ENCODE measurements around the gene TECPR1.
A peak's percentile ranks its signal among the peaks of the same experiment; 100 is the strongest.

The TECPR1 gene

DNA sequence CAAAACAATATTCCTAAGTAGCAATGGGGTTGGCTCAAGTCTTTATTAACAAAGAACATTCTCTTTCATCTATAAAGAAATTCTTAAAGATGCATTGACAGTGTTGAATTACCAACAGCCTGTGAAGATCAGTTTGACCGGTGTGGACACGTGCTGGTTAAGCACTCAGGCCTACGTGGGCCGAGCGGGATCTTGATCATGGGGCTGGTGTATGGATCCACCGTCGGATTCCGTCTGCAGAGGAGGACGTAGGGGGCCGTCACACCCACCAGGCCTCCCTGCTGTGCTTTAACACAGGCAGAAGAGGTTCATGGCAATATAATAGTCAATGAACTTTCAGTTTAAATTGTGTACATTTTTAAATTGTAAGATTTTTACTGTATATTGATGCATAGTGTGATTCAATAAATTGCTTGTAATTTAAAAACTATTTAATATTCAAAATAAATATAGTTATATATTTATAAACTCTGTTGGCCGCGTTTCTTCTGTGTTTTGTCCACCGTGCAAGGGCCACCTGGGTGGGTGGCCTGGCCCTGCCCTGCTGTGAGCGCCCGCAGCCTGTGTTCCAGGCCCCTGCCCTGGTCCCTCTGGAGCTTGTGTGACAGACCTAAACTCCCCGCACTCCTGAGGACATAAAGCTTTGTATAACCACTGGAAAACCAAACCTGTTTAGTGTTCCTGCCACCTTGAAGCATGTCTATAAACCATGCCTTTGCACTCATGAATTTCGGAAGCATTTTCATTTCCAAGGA, 42.7 kb downstream of the TECPR1 start:
- DNase-seq = no peak

DNA sequence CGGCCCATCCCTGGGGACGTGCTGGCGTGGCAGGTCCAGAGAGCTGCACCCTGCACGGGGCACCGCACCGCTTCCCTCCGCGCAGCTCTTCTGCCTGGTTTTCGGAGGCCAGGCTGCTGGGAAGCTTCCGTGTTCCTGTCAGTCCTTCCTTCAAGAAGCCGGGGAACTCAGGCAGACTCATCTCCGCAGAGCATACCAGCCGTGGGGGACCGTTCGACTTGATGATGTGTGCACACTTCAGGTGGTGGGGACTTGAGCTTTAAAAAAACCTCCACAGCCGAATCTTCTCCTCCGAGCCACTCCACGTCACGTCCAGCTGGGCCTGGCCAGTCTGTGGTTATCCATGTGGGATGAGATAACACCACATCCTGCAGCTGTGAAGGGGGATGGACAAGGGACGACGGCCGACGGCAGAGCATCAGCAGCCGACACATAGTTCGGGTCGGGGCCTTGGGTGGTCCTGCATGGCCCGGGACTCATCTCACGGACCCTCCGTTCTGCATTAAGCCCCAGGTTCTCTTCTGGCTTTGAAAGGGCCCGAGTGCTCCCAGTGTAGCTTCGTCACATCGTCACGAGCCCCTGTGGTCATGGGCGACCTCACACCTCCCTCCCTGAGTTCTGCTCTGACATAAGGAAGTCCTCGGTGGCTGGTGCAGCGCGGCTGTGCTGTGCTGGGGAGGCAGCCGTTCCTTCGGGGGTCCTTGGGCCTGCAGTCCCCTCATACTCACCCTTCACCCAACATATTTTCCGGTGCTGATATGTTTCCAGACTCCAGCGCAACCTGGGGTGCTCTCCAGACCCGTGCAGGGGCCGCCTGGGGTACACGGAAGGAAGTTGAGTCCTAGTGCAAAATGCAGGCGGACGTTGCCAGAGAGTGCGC, 45.3 kb downstream of the TECPR1 start:
- DNase-seq = no peak

DNA sequence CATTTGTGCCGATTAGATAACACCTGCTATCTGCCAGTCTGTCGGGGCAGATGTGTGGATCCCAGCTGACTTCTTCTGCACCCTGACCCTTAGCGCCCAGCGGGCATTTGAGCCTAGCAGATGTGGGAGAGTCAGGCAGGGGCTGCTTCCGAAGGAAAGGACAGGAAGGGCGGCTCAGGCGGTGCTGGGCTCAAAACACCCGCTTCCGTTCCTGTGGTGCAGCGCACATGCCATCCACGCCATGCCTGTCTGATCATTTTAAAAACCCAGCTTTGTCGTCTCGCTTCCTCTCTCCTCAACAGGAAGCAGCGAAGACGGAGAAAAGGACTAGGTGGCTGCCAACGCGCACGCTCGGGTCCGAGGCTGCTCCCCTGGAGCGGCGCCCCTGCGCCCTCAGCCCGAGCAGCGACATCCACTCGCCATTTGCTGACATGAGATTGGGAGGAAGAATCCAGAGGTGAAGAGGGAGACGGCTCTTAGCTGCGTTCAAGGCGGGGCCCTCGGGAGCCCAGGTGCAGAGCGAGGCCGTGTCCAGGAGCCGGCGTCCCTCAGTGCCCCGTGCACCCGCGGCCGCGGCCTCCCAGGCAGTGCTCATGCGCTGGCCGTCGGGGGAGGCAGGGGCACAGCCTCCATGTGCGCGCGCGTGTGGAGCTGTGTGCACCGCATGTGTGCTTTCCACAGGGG, 46.7 kb downstream of the TECPR1 start:
- no peak for DNase-seq

DNA sequence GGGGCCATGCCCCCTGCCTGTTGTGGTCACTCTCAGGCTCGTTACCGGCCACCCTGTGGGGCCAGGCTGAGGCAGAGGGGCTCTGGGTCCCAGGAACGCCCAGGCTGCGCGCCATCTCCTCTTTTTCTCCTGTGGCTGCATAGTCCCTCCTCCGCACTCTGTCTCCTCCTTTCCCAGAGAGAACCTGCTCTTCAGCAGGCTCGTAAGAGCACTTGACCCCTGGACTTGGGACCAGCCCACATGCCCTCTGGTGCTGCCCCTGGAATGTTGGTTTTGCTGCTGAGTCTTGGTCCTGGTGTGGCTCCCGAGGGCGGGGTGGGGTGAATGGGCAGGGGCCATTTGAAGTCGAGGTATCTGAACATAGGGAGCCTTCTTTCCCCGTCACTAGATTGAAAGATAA, 47.4 kb downstream of the TECPR1 start:
- no peak for DNase-seq

DNA sequence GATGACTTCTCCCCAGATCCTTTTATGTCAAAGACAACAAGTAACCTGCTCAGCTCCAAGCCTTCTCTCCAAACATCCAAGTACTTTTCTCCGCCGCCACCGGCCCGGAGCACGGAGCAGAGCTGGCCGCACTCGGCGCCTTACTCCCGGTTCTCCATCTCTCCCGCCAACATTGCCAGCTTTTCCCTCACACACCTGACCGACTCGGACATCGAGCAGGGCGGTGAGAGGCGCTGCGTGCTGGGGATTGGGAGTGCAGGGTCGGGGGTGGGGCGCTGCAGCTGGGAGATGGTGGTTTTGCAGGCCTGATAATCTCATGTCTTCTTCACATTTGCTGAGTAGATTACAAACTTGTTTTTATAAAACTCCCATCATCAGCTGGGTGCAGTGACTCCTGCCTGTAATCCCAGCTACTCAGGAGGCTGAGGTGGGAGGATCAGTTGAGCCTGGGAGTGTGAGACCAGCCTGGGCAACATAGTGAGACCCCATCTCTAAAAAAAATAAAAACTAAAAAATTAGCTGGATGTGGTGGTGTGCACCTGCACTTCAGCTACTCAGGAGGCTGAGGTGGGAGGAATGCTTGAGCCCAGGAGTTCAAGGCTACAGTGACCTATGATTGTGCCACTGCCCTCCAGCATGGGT, 47.9 kb downstream of the TECPR1 start:
- DNase-seq = no peak

DNA sequence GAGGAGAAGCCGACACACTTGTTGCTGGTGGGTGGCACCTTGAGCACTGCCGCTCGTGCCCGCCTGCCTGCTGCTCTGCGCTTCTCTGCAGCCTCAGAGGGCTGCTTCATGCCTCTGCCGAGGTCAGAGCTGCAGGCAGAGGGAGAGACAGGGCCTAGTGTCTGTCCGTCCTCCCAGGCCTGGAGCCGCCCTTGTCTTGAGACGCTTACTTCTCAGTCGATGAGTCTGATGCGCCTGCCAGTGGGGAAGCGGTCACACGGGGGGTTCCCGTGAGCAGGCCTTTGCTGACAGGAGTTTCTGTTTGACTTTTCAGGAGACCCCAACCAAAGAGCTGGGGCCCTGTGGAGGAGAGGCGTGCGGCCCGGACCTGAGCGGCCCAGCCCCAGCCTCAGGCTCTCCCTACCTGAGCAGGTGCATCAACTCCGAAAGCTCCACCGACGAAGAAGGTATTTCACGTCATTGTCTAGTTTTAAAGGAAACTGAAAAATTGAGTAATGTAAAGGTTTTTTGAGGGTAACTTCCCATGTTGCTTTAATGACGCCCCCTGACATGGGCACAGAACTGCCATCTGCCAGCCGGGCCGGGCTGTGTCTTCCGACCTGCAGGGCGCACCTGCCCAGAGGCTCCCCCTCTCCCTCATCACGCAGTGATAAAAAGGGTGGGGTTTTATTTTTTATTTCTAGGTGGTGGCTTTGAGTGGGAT, 48.6 kb downstream of the TECPR1 start:
- DNase-seq = no peak

DNA sequence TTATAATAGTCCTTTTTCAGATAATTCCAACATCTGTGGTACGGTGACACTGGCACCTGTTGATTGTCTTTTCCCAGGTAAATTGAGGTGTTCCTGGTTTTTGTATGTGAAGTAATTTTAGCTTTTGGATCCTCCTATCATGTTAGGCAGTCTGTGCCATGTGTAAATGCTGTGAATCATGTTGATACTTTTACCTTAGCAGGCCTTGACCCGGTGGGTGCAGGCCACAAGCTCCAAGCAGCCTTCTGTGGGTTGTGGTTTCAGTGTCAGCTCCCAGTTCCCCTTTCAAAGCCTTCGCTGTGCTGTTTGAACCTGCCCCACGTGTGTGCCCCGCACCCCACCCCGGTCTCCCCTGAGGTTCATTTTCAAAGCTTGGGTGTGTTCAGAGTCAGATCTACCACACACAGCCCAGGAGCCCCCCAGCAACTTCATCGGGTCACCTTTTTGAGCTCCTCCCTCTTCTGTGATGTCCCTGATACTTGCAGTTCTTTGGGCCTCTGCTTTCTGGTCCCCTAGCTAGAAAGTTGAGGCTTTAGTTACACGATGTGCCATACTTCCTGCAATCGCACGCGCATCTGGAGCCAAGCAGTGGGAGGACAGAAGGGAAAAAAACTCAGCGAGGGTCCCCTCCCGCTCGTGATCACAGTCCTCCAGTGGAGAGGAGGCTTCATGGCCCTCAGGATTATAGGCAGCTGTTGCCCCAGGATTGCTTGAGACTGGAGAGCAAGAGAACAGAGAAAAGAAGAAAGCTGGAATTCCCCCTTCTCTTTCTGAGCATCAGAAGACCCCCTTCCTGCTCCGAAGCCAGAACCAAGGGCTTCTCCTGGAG, 49.5 kb downstream of the TECPR1 start:
- peak; percentile 54 for DNase-seq

DNA sequence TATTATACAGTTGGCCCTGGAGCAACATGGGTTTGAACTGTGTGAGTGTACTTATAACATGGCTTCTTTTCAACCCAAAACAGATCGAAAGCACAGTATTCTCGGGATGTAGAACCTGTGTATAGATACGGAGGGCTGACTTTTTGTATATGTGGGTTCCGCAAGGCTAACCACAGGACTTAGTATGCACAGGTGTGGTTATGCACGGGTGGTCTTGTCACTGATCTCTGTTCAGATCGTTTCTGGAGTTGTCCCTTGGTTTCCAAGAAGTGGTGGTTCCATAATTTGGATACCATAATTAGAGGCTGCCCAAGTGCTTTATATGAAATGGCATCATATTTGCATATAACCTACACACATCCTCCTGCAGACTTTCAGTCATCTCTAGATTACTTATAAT, 51.7 kb downstream of the TECPR1 start:
- no peak for DNase-seq

DNA sequence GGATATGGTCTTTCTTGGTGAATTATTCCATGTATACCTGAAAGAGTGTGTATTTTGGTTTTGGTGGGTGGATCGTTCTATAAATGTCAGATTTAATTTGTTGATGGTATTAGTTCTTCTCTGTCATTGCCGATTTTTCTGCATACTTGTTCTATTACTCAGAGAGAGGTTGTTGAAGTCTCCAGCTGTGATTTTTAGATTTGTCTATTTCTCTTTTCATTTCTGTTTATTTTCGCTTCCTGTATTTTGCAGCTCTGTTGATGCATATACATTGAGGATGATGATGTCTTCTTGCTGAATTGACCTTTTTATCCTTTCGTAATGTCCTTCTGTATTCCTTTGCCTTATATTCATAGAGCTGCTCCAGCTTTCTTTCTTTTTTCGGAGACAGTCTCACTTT, 52.9 kb downstream of the TECPR1 start:
- DNase-seq = no peak

DNA sequence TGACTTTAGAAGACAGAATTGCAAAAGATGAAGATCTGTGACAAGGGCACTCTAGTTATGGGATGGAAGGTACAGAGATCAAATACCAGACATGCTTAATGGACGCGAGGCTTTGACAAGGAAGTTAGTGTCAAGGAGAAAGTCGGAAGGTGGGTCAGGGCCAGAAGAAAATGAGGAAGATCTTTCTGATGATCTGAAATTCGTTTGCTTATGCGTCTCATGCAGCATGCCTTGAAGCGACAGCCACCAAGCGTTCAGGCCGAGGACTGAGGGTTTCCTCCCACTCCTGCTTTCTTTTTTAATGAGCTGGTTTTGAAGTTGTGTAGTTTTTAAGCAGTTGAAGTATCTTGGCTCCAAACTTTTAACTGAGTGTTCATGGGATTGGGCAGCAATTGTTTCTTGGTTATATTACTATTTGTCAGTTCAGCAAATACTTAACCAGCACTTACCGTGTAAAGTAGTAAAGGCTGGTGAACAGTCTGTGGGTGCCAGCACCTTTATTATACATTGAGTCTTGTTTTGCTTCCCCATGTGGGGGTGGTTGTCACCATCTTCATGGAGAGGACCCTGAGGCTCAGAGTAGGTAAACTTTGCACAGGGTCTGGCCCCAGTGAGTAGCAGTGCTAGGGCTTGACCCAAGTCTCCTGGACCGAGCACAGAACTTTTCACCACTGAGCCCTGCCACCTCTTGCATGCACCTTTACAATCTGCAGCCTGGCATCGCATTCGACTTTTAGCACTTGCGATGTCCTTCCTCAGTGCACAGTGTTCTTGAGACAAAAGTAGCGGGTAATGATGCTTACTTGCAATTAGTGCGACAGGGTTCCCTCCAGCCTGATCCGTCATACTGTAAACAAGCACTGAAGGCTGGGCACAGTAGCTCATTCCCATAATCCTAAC, 55.1 kb downstream of the TECPR1 start:
- DNase-seq = no peak

DNA sequence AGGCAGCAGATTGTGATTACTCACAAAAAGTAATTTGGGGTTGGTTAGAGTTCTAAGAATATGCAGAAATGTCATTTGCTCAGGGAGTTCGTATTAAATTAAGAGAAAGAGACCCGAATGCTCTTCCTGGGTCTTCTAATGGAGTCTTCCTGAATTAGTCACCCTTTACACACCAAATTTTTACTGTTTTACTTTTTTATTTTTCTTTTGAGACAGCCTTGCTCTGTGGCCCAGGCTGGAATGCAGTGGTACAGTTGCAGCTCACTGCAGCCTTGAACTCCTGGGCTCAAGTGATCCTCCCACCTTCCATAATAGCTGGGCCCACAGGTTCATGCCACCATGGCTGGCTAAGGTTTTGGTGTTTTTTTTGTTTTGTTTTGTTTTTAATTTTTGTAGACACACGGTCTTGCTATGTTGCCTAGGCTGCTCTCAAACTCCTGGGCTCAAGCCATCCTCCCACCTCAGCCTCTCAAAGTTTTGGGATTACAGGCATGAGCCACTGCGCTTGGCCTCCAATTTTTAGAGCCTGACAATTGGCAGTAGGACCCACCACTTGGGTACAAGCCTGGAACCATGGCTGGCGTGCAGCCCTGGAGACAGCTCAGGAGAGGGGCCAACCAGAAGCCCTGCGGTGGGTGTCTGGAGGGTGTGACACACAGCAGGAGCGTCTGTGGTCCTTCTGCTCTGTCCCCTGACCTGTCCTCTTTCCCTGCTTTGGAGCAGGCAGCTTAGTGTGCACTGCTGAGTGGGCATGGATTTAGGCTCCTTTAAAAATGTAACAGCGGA, 57.2 kb downstream of the TECPR1 start:
- no peak for DNase-seq

DNA sequence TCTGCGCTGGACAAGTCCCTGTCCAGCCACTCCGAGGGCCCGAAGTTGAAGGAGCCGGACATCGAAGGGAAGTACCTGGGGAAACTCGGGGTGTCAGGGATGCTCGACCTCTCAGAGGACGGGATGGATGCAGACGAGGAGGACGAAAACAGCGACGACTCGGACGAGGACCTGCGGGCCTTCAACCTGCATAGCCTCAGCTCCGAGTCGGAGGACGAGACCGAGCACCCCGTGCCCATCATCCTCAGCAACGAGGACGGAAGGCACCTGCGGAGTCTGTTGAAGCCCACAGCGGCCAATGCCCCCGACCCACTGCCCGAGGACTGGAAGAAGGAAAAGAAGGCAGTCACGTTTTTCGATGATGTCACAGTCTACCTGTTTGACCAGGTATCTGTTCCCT, 57.8 kb downstream of the TECPR1 start:
- no peak for DNase-seq

DNA sequence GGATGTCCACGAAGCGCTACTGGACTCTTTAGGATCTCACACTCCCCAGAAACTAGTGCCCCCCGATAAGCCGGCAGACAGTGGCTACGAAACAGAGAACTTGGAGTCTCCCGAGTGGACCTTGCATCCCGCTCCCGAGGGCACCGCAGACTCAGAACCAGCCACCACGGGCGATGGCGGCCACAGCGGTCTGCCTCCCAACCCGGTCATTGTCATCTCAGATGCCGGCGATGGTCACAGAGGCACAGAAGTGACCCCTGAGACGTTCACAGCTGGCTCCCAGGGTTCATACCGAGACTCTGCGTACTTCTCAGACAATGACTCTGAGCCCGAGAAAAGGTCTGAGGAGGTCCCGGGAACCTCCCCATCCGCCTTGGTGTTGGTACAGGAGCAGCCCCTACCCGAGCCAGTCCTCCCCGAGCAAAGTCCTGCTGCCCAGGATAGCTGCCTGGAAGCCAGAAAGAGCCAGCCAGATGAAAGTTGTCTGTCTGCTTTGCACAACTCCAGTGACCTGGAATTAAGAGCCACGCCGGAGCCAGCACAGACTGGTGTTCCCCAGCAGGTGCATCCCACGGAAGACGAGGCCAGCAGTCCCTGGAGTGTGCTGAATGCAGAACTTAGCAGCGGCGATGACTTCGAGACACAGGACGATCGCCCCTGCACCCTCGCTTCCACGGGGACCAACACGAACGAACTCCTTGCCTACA, 58.4 kb downstream of the TECPR1 start:
- no peak for DNase-seq

DNA sequence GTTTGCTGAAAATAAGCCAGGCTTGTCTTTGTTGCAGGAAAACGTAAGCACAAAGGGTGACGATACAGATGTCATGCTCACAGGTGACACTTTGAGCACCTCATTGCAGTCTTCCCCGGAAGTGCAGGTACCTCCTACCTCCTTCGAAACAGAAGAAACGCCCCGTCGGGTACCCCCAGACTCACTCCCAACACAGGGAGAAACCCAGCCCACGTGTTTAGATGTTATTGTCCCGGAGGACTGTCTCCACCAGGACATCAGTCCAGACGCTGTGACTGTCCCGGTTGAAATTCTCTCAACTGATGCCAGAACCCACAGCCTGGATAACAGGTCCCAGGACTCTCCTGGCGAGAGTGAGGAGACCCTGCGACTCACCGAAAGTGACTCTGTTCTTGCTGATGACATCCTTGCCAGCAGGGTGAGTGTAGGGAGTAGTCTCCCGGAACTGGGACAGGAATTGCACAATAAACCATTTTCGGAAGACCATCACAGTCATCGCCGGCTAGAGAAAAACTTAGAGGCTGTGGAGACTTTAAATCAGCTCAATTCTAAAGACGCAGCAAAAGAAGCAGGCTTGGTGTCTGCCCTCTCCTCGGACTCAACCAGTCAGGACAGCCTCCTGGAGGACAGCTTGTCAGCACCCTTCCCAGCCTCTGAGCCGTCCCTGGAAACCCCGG, 59.1 kb downstream of the TECPR1 start:
- DNase-seq = no peak

DNA sequence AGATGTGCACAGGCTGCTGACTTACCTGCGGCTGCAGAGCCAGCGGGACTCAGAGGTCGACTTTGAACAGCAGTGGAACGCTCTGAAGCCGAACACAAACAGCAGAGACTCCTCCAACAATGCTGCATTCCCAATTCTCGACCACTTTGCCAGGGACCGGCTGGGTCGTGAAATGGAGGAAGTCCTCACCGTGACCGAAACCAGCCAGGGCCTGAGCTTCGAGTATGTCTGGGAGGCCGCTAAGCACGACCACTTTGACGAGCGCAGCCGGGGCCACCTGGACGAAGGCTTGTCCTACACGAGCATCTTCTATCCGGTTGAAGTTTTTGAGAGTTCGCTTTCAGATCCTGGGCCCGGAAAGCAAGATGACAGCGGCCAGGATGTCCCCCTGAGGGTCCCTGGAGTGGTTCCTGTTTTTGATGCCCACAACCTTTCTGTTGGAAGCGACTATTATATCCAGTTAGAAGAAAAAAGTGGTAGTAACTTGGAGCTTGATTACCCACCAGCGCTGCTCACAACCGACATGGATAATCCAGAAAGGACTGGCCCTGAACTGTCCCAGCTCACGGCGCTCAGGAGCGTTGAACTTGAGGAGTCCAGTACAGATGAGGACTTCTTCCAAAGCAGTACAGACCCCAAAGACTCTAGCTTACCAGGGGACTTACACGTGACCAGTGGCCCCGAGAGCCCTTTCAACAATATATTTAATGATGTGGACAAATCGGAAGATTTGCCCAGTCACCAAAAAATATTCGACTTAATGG, 60.2 kb downstream of the TECPR1 start:
- DNase-seq = no peak

DNA sequence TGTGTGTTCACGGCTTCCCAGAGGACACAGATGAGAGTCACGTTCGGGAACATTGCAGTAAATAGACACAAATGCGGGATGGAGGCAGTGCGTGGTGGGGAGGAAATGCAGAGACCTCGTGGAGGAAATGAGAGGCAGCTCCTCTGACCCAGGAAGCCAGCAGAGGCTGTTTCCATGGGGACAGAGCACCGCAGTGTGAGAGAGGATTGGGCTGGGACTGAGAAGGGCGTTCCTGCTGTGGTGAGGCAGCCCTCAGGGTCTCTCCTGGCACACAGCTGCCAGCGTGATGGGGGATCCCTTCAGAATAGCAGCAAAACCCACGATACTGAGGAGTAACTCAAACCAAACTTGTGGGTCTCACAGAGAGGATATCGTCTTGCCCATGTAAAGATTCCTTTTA, 62.5 kb downstream of the TECPR1 start:
- DNase-seq = no peak

DNA sequence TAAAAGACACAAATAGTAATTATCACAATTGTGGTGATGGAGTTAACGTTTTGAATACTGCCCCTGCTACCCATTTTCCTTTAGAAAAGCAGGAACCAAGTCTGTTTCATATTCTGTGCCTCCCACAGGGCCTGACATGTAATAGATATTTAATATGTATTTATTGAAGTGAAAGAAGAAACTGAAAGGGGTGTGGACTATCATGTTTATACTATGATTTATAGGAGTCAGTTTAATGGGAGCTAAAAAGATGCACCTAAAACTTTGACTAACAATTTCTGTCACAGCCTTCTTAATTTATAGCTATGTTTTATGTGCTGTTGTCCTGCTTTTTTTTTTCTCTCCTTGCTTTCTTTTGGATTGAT, 64.9 kb downstream of the TECPR1 start:
- DNase-seq = no peak
